Measurements from ENCODE around the gene SERPINB3. TPM values are rescaled to one million over a fixed set of nuclear protein-coding genes. Genes with fewer than 3 reads are reported as not detected.

SERPINB3 gene
- total and polyA plus RNA-seq, 2 donors (not counting 1 experiment from before 2014, with no cell fraction given): not detected

DNA sequence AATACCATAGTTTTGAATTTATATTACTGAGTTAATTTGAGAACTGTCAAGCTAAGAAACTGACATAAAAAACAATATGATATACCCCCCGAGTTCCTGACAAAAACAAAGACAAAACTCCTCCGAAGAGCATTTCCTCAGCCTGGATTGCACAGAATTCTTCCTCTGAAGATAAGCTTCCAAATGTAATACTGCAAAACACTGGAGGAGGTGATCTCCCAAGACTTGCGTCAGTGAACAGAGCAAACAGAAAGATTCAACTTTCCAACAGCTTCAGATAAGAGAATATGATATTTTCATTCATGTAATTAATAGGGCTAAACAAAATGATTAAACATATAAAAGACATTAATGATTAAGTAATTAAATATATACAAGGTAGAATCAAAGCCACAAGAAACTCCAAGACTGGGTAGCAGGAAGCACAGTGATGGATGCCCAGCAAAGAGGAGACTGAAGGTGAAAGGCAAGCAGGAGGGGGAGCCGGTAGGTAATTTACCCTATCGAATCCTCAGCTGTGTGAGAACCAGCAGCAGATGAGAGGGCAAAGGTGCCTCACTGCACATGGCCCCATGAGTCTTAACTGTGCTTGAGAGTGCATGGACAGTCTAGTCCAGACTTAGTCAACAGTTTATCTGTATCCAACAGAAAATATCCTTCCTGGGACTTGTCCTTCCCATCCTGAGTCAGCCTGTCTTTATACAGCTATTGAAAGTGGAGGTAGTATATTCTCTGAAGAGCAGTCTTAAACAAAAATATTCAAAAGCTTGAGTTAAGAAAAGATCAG lies 18.3 kb upstream of the SERPINB3 start:
- Histone ChIP-seq H4K20me1 (ENCODE audit: control insufficient read depth, insufficient read depth, low read length, poor library complexity, severe bottlenecking) (no peaks in the 10 kb centered on the region), H3K4me1 (ENCODE audit: control insufficient read depth in 2 of 2, insufficient read depth in 2 of 2, low read length in 2 of 2) (no peaks in the 10 kb centered on the region), H3K36me3 (replicated peaks in 1 of 2; ENCODE audit: control extremely low read depth in 1 of 2, control insufficient read depth in 1 of 2, extremely low read depth in 1 of 2, insufficient read depth in 2 of 2, low read length in 1 of 2) (no peaks in the 10 kb centered on the region), H3K79me2 (ENCODE audit: control insufficient read depth, insufficient read depth, low read length) (no peaks in the 10 kb centered on the region), H3K4me3 (ENCODE audit: control extremely low read depth in 1 of 5, extremely low read depth in 1 of 5, insufficient read depth in 1 of 5, low read depth in 2 of 5, low read length in 4 of 5) (no peak overlapping the region), H3K27me3 (replicated peaks in 1 of 4; ENCODE audit: control extremely low read depth in 1 of 4, control insufficient read depth in 3 of 4, insufficient read depth in 4 of 4, low read length in 3 of 4) (no peaks in the 10 kb centered on the region), H3K27ac (ENCODE audit: low read length in 2 of 2) (no peak overlapping the region), H3K9me3 (ENCODE audit: control extremely low read depth in 1 of 3, control insufficient read depth in 2 of 3, insufficient read depth in 1 of 3, low read length in 2 of 3) (no peaks in the 10 kb centered on the region), H2AFZ (ENCODE audit: insufficient read depth, low read depth, low read length, poor library complexity, severe bottlenecking) (no peak overlapping the region), H3K9ac (ENCODE audit: low read length) (no peak overlapping the region), H3K4me2 (replicated peaks; ENCODE audit: low read depth, low read length, poor library complexity, severe bottlenecking) (no peak overlapping the region)
- Mint-ChIP-seq H3K4me1 (no peaks in the 10 kb centered on the region), H3K9me3 (ENCODE audit: insufficient read depth) (no peaks in the 10 kb centered on the region), H3K4me3 (no peak overlapping the region), H3K27me3 (peaks cover 16% of the 10 kb centered on the region), H3K27ac (no peak overlapping the region)
- intact Hi-C loops (cut with micrococcal nuclease): no loop called here
- CTCF ChIA-PET: no interaction called here
- WGBS (ENCODE audit: insufficient coverage): 90% methylated on average over 4 of the region's 5 CpGs
- no peak for DNase-seq
- TF ChIP-seq, protein P1, sequence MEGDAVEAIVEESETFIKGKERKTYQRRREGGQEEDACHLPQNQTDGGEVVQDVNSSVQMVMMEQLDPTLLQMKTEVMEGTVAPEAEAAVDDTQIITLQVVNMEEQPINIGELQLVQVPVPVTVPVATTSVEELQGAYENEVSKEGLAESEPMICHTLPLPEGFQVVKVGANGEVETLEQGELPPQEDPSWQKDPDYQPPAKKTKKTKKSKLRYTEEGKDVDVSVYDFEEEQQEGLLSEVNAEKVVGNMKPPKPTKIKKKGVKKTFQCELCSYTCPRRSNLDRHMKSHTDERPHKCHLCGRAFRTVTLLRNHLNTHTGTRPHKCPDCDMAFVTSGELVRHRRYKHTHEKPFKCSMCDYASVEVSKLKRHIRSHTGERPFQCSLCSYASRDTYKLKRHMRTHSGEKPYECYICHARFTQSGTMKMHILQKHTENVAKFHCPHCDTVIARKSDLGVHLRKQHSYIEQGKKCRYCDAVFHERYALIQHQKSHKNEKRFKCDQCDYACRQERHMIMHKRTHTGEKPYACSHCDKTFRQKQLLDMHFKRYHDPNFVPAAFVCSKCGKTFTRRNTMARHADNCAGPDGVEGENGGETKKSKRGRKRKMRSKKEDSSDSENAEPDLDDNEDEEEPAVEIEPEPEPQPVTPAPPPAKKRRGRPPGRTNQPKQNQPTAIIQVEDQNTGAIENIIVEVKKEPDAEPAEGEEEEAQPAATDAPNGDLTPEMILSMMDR (IDR thresholded peaks at IDR 0.05): no peak
- no peak for TF ChIP-seq EZH2 (IDR thresholded peaks at IDR 0.05; ENCODE audit: borderline replicate concordance, insufficient read depth, low read depth, low read length, poor library complexity, severe bottlenecking)
- POLR2A ChIA-PET: no interaction called here
- ATAC-seq (ENCODE audit: low read depth): no peak

GRCh38 chr18:63677500-63678225 lies 16.0 kb upstream of the SERPINB3 start:
- 88% methylated on average over 4 of the region's 5 CpGs for WGBS (ENCODE audit: insufficient coverage)
- H3K79me2 ChIP-seq (ENCODE audit: control insufficient read depth, insufficient read depth, low read length): no peaks in the 10 kb centered on the region
- Mint-ChIP-seq H3K27me3 (peaks cover 8% of the 10 kb centered on the region), H3K4me1 (no peaks in the 10 kb centered on the region), H3K9me3 (ENCODE audit: insufficient read depth) (no peaks in the 10 kb centered on the region), H3K4me3 (no peak overlapping the region), H3K27ac (no peak overlapping the region)
- no peak overlapping the region for H3K27ac ChIP-seq (ENCODE audit: low read length in 2 of 2)
- H3K27me3 ChIP-seq (replicated peaks in 1 of 4; ENCODE audit: control extremely low read depth in 1 of 4, control insufficient read depth in 3 of 4, insufficient read depth in 4 of 4, low read length in 3 of 4): no peaks in the 10 kb centered on the region
- no peaks in the 10 kb centered on the region for H3K4me1 ChIP-seq (ENCODE audit: control insufficient read depth in 2 of 2, insufficient read depth in 2 of 2, low read length in 2 of 2)
- H3K9me3 ChIP-seq (ENCODE audit: control extremely low read depth in 1 of 3, control insufficient read depth in 2 of 3, insufficient read depth in 1 of 3, low read length in 2 of 3): no peaks in the 10 kb centered on the region
- no peaks in the 10 kb centered on the region for H3K36me3 ChIP-seq (replicated peaks in 1 of 2; ENCODE audit: control extremely low read depth in 1 of 2, control insufficient read depth in 1 of 2, extremely low read depth in 1 of 2, insufficient read depth in 2 of 2, low read length in 1 of 2)
- ATAC-seq (ENCODE audit: low read depth) (no peak), DNase-seq (no peak)
- H4K20me1 ChIP-seq (ENCODE audit: control insufficient read depth, insufficient read depth, low read length, poor library complexity, severe bottlenecking): no peaks in the 10 kb centered on the region
- no peak overlapping the region for H3K9ac ChIP-seq (ENCODE audit: low read length)
- no peak overlapping the region for H2AFZ ChIP-seq (ENCODE audit: insufficient read depth, low read depth, low read length, poor library complexity, severe bottlenecking)
- intact Hi-C loops (cut with micrococcal nuclease): no loop called here
- no peak overlapping the region for H3K4me3 ChIP-seq (ENCODE audit: control extremely low read depth in 1 of 5, extremely low read depth in 1 of 5, insufficient read depth in 1 of 5, low read depth in 2 of 5, low read length in 4 of 5)
- no peak overlapping the region for H3K4me2 ChIP-seq (replicated peaks; ENCODE audit: low read depth, low read length, poor library complexity, severe bottlenecking)
- ChIA-PET POLR2A (no interaction called here), CTCF (no interaction called here)
- TF ChIP-seq, protein P1 (IDR thresholded peaks at IDR 0.05): no peak
- TF ChIP-seq EZH2 (IDR thresholded peaks at IDR 0.05; ENCODE audit: borderline replicate concordance, insufficient read depth, low read depth, low read length, poor library complexity, severe bottlenecking): no peak

All from B cell (primary cell).